ENCODE measurements around the gene CEBPA. TPM values are rescaled to one million over a fixed set of nuclear protein-coding genes. Genes with fewer than 3 reads are reported as not detected.

CEBPA gene
- total RNA-seq, 4 donors from 2014 or later = 36.3 to 160 (median 89.2) TPM

DNA sequence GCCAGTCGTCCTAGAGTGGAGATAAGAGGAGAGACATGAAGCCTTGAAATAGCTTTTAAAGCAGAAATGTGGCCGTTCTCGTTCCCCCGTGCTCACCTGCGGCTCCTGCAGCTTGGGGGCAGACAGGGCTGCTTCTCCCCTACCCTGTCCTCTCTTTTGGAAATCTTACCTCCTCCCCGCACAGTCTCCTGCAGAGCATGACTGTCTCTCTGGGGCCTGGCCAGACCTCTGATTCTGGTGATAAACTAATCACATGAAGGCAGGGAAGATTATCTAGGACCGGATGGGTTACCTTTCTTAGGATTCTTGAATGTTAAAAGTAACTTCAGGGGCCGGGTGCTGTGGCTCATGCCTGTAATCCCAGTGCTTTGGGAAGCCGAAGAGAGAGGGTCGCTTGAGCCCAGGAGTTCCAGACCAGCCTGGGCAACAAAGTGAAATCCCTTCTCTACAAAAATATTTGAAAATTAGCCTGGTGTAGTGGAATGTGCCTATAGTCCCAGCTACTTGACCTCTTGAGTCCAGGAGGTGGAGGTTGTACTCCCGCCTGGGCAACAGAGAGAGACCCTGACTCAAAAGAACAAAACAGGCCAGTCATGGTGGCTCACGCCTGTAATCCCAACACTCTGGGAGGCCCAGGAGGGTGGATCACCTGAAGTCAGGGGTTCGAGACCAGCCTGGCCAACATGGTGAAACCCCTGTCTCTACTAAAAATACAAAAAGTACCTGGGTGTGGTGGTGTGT is 8.1 kb downstream of the CEBPA start:
- peak in 1 of 3 donors; percentile 46 for DNase-seq
- H3K4me1 ChIP-seq = peaks cover 0 to 48% (median 14%) of the 10 kb centered on the region in 4 donors
- no peaks in the 10 kb centered on the region for H3K9me3 ChIP-seq
- TF ChIP-seq POLR2A (IDR thresholded peaks at IDR 0.05) = no peak
- TF ChIP-seq, protein P1, sequence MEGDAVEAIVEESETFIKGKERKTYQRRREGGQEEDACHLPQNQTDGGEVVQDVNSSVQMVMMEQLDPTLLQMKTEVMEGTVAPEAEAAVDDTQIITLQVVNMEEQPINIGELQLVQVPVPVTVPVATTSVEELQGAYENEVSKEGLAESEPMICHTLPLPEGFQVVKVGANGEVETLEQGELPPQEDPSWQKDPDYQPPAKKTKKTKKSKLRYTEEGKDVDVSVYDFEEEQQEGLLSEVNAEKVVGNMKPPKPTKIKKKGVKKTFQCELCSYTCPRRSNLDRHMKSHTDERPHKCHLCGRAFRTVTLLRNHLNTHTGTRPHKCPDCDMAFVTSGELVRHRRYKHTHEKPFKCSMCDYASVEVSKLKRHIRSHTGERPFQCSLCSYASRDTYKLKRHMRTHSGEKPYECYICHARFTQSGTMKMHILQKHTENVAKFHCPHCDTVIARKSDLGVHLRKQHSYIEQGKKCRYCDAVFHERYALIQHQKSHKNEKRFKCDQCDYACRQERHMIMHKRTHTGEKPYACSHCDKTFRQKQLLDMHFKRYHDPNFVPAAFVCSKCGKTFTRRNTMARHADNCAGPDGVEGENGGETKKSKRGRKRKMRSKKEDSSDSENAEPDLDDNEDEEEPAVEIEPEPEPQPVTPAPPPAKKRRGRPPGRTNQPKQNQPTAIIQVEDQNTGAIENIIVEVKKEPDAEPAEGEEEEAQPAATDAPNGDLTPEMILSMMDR (IDR thresholded peaks at IDR 0.05) = no peak
- H3K27me3 ChIP-seq = no peaks in the 10 kb centered on the region
- no peak overlapping the region for H3K4me3 ChIP-seq
- no peaks in the 10 kb centered on the region for H3K36me3 ChIP-seq
- H3K27ac ChIP-seq = peak overlapping the region in 3 of 4 donors; percentile 74 to 98 (median 85)

DNA sequence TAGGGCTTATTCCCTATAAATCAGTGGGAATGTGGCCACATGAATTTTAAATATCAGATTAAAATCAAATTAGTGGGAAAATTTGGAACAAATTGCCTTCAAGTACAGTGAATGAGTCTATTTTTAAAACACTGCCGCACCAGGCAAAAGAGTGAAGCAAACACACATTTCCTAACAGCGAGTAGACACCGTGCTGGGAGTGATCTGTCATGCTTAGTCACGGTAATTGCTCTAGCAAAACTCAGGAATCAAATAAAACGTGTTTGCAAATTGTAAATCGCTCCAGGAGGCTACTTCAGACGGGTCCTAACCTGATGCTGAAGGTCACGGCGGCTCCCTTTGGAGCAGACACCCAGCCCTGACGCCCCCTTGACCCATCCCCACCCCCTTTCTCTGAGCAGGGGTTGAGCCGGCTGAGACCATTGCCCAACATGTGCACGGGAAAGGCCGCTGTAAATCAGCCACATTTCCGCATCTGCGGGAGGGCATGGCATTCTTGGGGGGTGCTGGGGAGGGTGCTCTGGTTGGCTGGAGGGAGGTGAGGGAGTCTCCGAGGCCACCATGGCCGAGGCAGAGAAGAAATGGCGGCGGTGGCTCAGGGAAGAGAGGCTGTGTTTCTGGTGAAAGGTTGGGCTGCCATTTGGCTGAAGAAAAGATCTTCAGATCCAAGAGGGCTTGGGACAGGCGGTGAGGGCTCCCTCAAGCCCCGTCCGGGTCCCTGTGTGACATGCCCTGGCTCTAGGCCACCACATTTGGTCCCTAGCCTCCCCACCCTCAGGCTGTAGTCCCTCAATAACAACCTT is 8.9 kb downstream of the CEBPA start:
- peaks cover 0 to 42% (median 14%) of the 10 kb centered on the region in 4 donors for H3K4me1 ChIP-seq
- H3K36me3 ChIP-seq = no peaks in the 10 kb centered on the region
- H3K27ac ChIP-seq = peak overlapping the region in 3 of 4 donors; percentile 74 to 98 (median 85)
- H3K27me3 ChIP-seq = no peaks in the 10 kb centered on the region
- DNase-seq = peak in 1 of 3 donors; percentile 67
- H3K9me3 ChIP-seq = no peaks in the 10 kb centered on the region
- no peak overlapping the region for H3K4me3 ChIP-seq
- TF ChIP-seq, protein P1 (IDR thresholded peaks at IDR 0.05) = no peak
- peak in 1 of 2 donors; percentile 7 for TF ChIP-seq POLR2A (IDR thresholded peaks at IDR 0.05)

DNA sequence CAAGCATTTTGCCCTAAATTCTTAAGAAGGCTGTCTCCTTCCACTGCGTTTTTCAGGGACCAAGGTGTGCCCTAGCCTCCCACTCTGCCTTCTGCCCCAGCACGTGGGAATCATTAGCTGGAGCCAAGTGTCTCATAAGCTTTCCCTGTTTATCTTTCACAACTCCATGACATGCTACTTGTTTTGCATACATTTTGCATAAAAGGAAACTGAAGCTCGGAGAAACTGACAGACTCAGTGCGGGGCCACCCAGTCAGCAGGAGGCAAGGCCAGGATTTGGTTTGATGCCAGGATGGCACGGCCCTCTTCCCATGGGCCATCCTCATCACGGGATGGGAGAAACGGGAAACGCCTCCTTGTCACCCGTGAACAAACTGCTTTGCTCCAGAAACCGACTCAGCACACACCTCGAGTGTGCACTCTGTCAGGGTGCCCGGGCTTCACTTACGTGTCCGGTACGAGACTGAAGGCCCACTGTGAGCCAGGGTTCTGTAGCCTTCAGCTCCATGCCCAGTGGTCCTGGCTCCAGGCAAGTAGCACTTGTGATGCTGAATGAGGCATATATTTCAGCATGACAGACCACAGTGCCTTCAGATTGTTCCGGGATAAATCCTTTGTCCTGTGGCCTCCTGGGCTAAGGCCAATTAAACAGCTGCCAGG is 9.6 kb downstream of the CEBPA start:
- Histone ChIP-seq H3K4me3 (no peak overlapping the region), H3K36me3 (no peaks in the 10 kb centered on the region), H3K27me3 (no peaks in the 10 kb centered on the region), H3K9me3 (peaks cover 0 to 6% (median 0%) of the 10 kb centered on the region in 4 donors), H3K27ac (peak overlapping the region in 3 of 4 donors; percentile 74 to 98 (median 85)), H3K4me1 (peaks cover 0 to 42% (median 14%) of the 10 kb centered on the region in 4 donors)
- peak in 1 of 3 donors; percentile 69 for DNase-seq
- TF ChIP-seq, protein P1 (IDR thresholded peaks at IDR 0.05) = no peak
- TF ChIP-seq POLR2A (IDR thresholded peaks at IDR 0.05) = peak; percentile 26 to 37

DNA sequence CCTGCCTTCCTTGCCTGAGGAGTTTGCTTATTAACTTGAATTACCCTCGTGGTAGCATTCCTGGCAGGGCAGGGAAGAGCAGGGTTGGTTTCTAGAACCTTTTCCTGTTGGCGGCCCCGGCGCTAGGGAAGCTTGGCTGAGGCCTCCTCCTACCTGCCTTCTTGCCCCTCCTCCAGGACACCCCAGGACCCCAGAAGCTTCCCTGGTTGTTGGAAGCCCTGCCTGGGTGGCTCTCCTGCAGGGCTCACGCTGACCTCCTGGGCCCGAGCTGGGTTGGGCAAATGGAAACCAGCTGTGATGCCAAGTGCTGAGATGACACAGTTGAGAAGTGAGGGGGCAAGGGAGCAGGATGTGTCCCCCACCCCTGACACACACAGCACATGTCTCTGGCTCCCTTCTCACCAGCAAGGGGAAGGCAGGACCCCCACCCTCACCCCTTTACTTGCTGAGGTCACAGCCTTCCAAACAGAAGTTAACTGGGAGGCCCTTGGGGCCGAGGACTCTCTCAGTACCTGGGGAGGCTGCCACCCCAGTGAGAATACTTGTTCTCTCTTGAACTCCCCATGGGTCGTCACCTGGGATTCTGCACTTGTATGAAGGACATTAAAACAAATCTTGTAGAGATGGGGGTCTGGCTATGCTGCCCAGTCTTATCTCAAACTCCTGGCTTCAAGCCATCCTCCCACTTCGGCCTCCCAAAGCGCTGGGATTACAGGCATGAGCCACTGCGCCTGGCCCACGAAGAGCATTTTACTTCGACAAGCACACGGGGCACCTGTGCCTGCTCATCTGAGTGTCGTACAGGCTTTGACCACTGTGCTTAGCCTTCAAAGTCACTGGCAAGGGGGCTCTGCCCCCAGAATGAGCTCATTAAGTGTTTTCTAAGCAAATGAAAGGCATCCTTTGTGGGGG is 10.5 kb downstream of the CEBPA start:
- peak in 2 of 3 donors; percentile 66 to 75 for DNase-seq
- peak in 1 of 2 donors; percentile 50 for TF ChIP-seq POLR2A (IDR thresholded peaks at IDR 0.05)
- TF ChIP-seq, protein P1 (IDR thresholded peaks at IDR 0.05) = no peak
- peak overlapping the region in 3 of 4 donors; percentile 74 to 98 (median 85) for H3K27ac ChIP-seq
- peaks cover 0 to 12% (median 0%) of the 10 kb centered on the region in 4 donors for H3K9me3 ChIP-seq
- no peak overlapping the region for H3K4me3 ChIP-seq
- no peaks in the 10 kb centered on the region for H3K27me3 ChIP-seq
- H3K4me1 ChIP-seq = peaks cover 0 to 42% (median 14%) of the 10 kb centered on the region in 4 donors
- no peaks in the 10 kb centered on the region for H3K36me3 ChIP-seq
